ENCODE measurements around the gene SELENON.

Gene SELENON

DNA sequence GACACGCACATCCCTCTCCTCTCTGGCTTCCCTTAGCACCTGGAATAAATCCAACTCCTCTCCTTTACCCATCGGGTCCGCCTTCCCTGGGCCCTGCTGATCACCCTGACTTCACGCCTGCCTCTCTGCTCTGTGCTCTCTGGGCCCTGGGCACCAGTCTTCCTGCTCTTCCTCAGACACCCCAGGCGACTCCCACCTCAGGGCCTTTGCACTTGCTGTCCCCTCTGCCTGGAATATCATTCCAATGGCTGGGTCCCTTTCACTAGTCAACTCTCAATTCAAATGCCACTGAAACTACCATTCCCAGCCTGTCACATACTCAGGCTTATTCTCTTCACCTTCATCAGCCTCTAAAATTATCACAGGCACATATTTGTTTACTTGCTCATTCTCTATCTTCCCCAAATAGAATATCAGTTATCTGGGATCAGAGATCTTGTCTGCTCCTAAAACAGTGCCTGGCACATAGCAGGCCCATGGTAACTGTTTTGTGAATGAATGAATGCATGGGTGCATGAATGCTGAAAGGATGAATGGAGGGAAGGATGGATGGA lies 27.2 kb upstream of the SELENON start:
- TF ChIP-seq, protein P1, sequence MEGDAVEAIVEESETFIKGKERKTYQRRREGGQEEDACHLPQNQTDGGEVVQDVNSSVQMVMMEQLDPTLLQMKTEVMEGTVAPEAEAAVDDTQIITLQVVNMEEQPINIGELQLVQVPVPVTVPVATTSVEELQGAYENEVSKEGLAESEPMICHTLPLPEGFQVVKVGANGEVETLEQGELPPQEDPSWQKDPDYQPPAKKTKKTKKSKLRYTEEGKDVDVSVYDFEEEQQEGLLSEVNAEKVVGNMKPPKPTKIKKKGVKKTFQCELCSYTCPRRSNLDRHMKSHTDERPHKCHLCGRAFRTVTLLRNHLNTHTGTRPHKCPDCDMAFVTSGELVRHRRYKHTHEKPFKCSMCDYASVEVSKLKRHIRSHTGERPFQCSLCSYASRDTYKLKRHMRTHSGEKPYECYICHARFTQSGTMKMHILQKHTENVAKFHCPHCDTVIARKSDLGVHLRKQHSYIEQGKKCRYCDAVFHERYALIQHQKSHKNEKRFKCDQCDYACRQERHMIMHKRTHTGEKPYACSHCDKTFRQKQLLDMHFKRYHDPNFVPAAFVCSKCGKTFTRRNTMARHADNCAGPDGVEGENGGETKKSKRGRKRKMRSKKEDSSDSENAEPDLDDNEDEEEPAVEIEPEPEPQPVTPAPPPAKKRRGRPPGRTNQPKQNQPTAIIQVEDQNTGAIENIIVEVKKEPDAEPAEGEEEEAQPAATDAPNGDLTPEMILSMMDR (IDR thresholded peaks at IDR 0.05; ENCODE audit: low read depth, low read length) = no peak
- TF ChIP-seq, protein P2, sequence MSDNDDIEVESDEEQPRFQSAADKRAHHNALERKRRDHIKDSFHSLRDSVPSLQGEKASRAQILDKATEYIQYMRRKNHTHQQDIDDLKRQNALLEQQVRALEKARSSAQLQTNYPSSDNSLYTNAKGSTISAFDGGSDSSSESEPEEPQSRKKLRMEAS (IDR thresholded peaks at IDR 0.05; ENCODE audit: low read depth, low read length) = no peak
- no peak for TF ChIP-seq POLR2A (IDR thresholded peaks at IDR 0.05; ENCODE audit: extremely low read depth, insufficient read length)
- TF ChIP-seq MYC (IDR thresholded peaks at IDR 0.05; ENCODE audit: low read depth, low read length) = no peak
- no peak overlapping the region for H3K4me3 ChIP-seq (ENCODE audit: low read depth, low read length)
- DNase-seq (ENCODE audit: low read depth) = no peak

DNA sequence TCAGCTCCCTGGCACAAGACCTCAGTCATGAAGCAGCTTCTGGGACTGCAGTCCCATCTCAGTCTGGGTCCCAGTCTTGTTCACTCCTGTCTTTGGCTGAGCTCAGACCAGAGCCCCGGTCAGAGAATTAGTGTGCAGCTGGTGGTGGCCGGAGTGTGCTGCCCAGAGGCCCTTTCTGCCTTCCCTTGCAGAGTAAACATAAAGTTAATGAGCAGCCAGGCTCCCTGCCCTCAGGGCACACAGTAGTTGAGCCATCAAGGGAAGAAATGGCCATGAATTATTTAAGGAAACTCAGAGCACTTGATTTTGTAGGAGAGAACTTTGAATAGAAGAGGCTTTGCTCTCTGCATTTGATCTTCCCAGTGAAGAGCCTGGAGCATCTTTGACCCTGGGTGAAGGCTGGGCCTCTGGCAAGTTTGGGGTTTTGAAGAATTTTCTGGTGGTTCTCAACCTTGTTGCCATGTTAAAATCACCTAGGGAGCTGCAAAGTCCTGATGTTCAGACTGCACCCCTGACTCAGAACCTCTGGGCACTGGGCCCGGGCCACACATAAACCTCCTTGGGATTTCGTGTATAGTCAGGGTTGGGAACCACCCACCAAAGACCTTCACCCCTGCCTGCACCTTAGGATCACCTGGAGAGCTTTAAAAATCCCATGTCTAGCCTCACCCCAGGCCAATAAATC lies 26.4 kb upstream of the SELENON start:
- TF ChIP-seq MYC (IDR thresholded peaks at IDR 0.05; ENCODE audit: low read depth, low read length) = no peak
- TF ChIP-seq POLR2A (IDR thresholded peaks at IDR 0.05; ENCODE audit: extremely low read depth, insufficient read length) = no peak
- no peak for DNase-seq (ENCODE audit: low read depth)
- H3K4me3 ChIP-seq (ENCODE audit: low read depth, low read length) = no peak overlapping the region

DNA sequence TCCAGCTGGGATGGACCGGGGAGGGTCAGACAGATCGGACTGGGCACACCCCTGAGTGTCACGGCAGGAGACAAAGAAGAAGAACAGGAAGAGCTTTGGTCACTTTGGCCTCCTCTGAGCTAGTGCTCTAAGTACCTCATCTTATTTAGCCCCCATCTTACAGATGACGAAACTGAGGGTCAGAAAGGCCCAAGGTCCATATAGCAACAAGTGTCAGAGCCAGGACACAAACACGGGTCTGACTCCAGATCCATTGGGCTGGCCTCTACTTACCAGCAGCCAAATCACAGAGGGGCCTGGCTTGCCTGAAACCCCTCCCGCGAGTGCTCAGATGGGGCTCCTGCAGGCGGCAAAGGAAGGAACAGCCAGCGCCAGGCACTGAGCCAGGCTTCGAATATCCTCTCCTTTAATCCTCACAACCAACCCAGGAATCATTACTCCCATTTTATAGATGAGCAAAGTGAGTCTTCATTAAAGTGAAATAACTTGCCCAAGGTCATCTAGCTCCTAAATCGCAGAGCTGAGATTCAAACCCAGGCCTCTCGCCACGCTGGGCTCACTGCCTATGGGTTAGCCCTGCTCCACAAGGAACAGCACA lies 25.7 kb upstream of the SELENON start:
- TF ChIP-seq POLR2A (IDR thresholded peaks at IDR 0.05; ENCODE audit: extremely low read depth, insufficient read length) = no peak
- TF ChIP-seq MYC (IDR thresholded peaks at IDR 0.05; ENCODE audit: low read depth, low read length) = no peak
- TF ChIP-seq, protein P2 (IDR thresholded peaks at IDR 0.05; ENCODE audit: low read depth, low read length) = no peak
- TF ChIP-seq, protein P1 (IDR thresholded peaks at IDR 0.05; ENCODE audit: low read depth, low read length) = no peak
- DNase-seq (ENCODE audit: low read depth) = no peak
- H3K4me3 ChIP-seq (ENCODE audit: low read depth, low read length) = no peak overlapping the region

DNA sequence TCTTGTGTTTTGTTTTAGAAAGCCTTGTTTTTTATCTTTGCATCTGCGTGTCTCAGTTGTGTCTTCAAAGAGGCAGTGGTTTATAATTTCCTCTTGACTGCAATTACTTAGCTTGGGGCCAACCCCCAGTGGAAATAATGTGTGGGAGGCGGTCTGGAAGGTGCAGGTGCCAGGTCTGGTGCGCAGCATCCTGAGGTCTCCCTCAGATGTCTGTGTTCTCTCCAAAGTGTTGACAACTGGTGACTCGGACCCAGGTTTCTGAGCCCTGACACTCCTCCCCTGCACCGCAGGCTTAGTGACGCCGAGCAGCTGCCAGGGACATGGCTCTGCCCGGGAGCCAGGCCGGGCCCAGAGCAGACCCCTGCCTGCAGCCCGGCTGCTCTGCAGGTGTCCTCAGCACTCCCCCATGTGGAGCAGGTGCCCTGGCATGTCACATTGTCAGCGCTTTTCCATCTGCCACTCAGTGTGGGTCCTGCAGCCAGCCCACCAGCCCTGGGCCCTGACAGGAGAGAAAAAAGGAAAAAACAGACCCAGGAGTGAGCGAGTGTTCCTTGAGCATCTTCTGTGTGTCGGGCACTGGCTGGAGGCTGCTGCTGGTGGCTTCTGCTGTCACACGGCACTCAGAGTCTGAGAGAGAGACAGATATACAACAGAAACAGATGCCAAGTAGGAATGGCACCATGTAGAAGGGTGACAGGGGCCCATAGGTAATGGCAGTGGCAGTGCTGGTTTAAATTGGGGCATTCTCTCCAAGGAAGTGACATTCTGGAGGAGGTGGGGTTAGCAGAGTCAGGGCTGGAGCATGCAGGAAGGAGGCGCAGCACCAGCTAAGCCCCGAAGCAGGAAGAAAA lies 24.8 kb upstream of the SELENON start:
- H3K4me3 ChIP-seq (ENCODE audit: low read depth, low read length) = no peak overlapping the region
- TF ChIP-seq POLR2A (IDR thresholded peaks at IDR 0.05; ENCODE audit: extremely low read depth, insufficient read length) (no peak), MYC (IDR thresholded peaks at IDR 0.05; ENCODE audit: low read depth, low read length) (no peak)
- TF ChIP-seq, protein P1 (IDR thresholded peaks at IDR 0.05; ENCODE audit: low read depth, low read length) = no peak
- TF ChIP-seq, protein P2 (IDR thresholded peaks at IDR 0.05; ENCODE audit: low read depth, low read length) = no peak
- DNase-seq (ENCODE audit: low read depth) = no peak

DNA sequence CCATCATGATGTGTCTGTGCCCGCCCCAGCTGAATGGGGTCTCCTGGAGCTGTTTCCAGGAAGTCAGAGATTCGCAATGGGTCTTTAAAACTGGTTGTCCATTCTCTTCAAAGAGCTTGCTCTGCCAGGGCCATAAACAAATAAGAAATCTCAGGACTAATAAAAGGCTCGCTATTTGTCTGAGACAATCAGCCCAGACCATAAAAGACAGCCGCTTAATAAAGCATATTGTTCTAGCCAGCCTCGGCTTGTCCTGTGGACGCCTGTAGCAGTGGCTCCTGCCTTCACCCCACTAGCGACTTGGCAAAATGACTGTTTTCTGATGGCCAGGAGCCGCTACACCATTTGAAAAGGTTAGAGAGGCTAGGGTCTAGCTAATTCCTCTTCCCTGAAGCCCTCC lies 20.6 kb upstream of the SELENON start:
- H3K4me3 ChIP-seq (ENCODE audit: low read depth, low read length) = no peak overlapping the region
- no peak for TF ChIP-seq MYC (IDR thresholded peaks at IDR 0.05; ENCODE audit: low read depth, low read length)
- TF ChIP-seq, protein P2 (IDR thresholded peaks at IDR 0.05; ENCODE audit: low read depth, low read length) = no peak
- TF ChIP-seq, protein P1 (IDR thresholded peaks at IDR 0.05; ENCODE audit: low read depth, low read length) = no peak
- no peak for TF ChIP-seq POLR2A (IDR thresholded peaks at IDR 0.05; ENCODE audit: extremely low read depth, insufficient read length)
- DNase-seq (ENCODE audit: low read depth) = no peak

Data from NB4 (cell line).